ACHN (cell line): ENCODE data around the gene COL23A1.
"Not testable (repeated sequence)": the region's sequence is repeated elsewhere in the genome, so short reads cannot be mapped to it uniquely, and the experiment has no call there.

Experiments used
- DNase-seq: peaks from one replicate; pipeline ENCODE4 v3.0.0-alpha.2; 2015
- in situ Hi-C: cut with HindIII; loops from 2 replicates; pipeline ENCODE4 v1.10.0; 2017; ENCODE audit warnings: low sequenced_read_pairs, low pct_ligation_motif_present, low pct_unique_long_range_greater_than_20kb

Gene COL23A1

DNA sequence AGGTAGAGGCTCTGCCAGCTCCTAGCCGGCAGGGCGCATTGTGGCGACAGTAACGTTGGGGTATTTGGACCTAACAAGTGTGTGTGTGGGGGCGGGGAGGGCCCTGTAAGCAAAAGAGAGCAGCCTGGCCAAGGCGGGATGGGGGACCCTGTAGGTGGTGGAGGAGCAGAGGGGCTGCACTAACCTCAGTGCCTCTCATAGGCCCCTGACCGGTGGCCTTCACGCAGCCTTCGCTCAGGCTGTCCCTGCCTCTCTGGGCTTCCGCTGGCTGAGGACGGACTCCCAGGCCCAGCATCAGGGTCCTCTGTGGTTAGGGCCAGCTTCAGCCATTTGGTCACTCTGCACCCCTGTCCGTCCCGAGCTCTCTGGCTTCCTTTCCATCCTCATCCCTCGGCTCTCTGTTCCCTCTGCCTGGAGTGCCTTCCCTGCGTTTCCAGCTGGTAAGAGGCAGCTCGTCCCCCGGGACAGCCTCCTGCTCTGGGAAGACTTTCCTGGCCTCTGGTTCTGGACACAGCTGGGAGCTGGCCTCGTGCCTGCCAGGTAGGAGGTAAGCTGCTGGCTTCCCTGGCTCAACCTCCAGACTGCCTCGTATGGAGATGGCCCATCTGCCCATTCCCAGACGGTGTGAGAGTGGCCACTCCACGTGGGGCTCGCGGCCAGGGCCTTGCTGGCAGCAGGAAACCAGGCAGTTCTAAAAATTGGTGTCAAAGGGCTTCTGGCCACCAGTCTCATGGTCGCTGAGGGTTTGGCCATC, 318.3 kb downstream of the COL23A1 start:
- in situ Hi-C loops, result no loop called here
- DNase-seq, result no peak

GRCh38 chr5:178271231-178271630, 319.0 kb downstream of the COL23A1 start:
- in situ Hi-C loops, result no loop called here
- no peak for DNase-seq

- in situ Hi-C loops, result no loop called here
- no peak for DNase-seq
These were observed 320.7 kb downstream of the COL23A1 start for GRCh38 chr5:178269499-178269898.

GRCh38 chr5:178267876-178268275, 322.3 kb downstream of the COL23A1 start:
- DNase-seq, result no peak
- in situ Hi-C loops, result no loop called here

GRCh38 chr5:178267245-178267644, 322.9 kb downstream of the COL23A1 start:
- in situ Hi-C loops, result no loop called here
- no peak for DNase-seq

- in situ Hi-C loops, result no loop called here
- DNase-seq, result no peak
These were observed 323.6 kb downstream of the COL23A1 start for GRCh38 chr5:178266581-178266980.

DNA sequence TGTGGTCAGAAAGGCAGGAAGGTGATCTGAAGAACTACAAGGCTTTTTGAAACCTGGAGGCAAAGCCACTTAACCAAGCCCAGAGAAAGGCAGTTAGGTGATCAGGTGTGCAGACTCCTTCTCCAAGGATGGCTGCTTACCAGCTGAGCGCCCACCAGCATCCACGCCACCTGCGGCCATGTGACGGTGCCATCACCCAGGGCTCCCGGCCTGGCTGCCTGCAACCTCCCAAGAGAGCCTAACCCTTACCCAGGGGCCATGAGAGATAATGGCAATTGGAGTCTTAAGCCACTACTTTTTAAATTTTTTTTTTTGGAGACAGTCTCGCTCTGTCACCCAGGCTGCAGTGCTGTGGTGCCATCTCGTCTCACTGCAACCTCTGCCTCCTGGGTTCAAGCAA, 324.4 kb downstream of the COL23A1 start:
- in situ Hi-C loops, result no loop called here
- no peak for DNase-seq

GRCh38 chr5:178264044-178264443, 326.1 kb downstream of the COL23A1 start:
- DNase-seq, result no peak
- in situ Hi-C loops, result no loop called here

GRCh38 chr5:178261666-178262600, 328.3 kb downstream of the COL23A1 start:
- no peak for DNase-seq
- in situ Hi-C loops, result no loop called here

DNA sequence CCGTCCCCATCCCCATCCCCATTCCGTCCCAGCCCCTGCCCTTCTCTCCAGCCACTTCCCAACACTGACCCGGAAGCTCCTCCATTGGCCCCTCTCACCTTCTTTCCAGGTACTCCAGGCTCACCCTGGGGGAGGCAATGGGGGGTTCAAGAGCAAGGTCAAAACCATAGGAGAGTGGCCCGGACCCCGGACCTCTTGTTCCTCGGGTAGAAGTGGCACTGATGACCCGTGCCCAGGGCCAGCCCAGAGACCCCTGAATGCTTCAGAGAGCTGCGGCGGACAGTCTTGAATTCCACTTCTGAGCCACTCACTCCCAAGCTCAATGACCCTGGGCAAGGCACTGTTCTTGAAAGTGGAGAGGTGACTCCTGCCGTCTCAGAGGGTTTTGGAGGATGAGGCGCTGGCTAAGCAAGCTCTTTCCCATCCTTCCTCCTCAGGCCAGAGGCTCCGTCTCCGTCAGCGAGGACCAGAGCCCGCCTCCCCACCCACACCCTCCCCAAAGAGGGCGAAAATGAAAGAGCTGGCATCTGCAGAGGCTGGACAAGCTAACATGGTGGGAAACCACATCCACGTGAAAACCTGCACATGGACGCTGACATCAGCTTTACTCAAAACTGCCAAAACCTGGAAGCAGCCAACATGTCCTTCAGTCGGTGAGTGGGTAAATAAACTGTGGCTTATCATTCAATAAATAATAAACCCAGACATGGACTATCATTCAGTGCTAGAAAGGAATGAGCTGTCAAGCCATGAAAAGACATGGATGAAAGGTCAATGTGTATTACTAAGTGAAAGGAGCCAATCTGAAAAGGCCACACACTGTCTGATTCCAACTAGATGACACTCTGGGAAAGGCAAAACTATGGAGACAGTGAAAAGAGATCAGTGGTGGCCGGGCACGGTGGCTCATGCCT, 330.3 kb downstream of the COL23A1 start:
- in situ Hi-C loops, result no loop called here
- no peak for DNase-seq

DNA sequence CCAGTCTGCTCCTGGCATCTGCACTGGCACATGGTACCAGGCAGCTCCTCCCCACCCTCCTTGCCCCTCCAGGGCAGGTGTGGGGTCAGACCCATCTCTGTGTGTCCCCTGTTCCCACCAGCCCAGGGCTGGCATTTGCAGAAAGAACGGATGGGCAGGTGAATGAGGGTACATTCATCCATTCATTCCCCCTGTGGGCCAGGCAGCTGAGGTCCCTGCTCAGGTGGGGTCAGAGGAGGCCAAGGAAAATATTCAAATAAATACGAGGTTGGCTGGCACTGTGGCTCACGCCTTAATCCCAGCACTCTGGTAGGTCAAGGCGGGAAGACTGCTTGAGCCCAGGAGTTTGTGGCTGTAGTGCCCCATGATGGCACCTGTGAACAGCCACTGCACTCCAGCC, 332.5 kb downstream of the COL23A1 start:
- in situ Hi-C loops, result no loop called here
- no peak for DNase-seq

DNA sequence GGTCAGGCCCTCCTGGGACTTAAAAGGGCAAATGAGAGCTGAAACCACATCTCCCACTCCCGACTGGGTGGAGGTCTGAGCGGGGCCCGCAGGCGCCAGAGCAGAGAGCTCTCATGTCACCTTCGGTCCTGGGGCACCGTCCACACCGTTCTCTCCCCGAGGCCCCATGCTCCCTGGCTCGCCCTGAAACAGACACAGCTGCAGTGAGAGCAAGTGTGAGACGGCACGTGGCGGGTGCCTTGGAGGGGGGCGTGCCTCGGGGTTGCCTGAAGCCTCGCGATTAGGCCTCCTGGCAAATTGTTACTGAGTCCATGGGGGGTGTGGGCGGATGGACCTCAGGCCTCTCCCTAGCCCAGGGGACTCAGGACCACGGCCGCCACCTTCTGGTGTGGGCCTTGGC, 333.4 kb downstream of the COL23A1 start:
- in situ Hi-C loops, result no loop called here
- DNase-seq, result no peak

- in situ Hi-C loops, DNase-seq: not testable (repeated sequence)
These were observed 336.6 kb downstream of the COL23A1 start for GRCh38 chr5:178253632-178254031.

GRCh38 chr5:178252258-178252657, 337.9 kb downstream of the COL23A1 start:
- no peak for DNase-seq
- in situ Hi-C loops, result no loop called here

GRCh38 chr5:178250263-178250662, 339.9 kb downstream of the COL23A1 start:
- in situ Hi-C loops, result no loop called here

GRCh38 chr5:178249191-178249989, 340.8 kb downstream of the COL23A1 start:
- DNase-seq, result no peak
- in situ Hi-C loops, result no loop called here

More at GRCh38 chr5:178250263-178250662, 339.9 kb downstream of the COL23A1 start:
- DNase-seq, result no peak

- no peak for DNase-seq
- in situ Hi-C loops, result no loop called here
These were observed 341.4 kb downstream of the COL23A1 start for GRCh38 chr5:178248750-178249149.
